Raji (cell line): Measurements from ENCODE around the gene MAPRE2.

Source experiments
- POLR2A ChIP-seq: IDR thresholded peaks from 2 replicates; pipeline ENCODE4 v1.6.1; 2011; ENCODE audit warnings: low read depth, low read length, control low read depth; ENCODE audit not compliant: insufficient read depth

MAPRE2 gene

GRCh38 chr18:35174745-35175144 lies 133.5 kb downstream of the MAPRE2 start:
- TF ChIP-seq POLR2A = no peak

- no peak for TF ChIP-seq POLR2A
These were observed 135.7 kb downstream of the MAPRE2 start for GRCh38 chr18:35176925-35177324.

GRCh38 chr18:35178260-35178659 lies 137.0 kb downstream of the MAPRE2 start:
- TF ChIP-seq POLR2A = no peak

- no peak for TF ChIP-seq POLR2A
These were observed 138.7 kb downstream of the MAPRE2 start for GRCh38 chr18:35179906-35180305.

- no peak for TF ChIP-seq POLR2A
These were observed 139.2 kb downstream of the MAPRE2 start for GRCh38 chr18:35180455-35180854.

GRCh38 chr18:35182151-35182550 lies 140.9 kb downstream of the MAPRE2 start:
- TF ChIP-seq POLR2A = no peak

- no peak for TF ChIP-seq POLR2A
These were observed 142.7 kb downstream of the MAPRE2 start for GRCh38 chr18:35183886-35184285.

- no peak for TF ChIP-seq POLR2A
These were observed 144.6 kb downstream of the MAPRE2 start for GRCh38 chr18:35185771-35186170.

- no peak for TF ChIP-seq POLR2A
These were observed 145.2 kb downstream of the MAPRE2 start for GRCh38 chr18:35186291-35187034.

GRCh38 chr18:35189510-35189909 lies 148.3 kb downstream of the MAPRE2 start:
- TF ChIP-seq POLR2A = no peak

GRCh38 chr18:35190948-35191697 lies 149.9 kb downstream of the MAPRE2 start:
- TF ChIP-seq POLR2A = no peak

- TF ChIP-seq POLR2A = no peak
These were observed 150.4 kb downstream of the MAPRE2 start for GRCh38 chr18:35191698-35192025.

- TF ChIP-seq POLR2A = no peak
These were observed 151.2 kb downstream of the MAPRE2 start for GRCh38 chr18:35192415-35192814.
